GM12892 (cell line): ENCODE measurements around the gene CENPV.

Experiments used
- DNase-seq: peaks from one replicate; pipeline ENCODE4 v3.0.0; 2011; ENCODE audit not compliant: insufficient read length
- FAIRE-seq: peaks from 2 replicates; lab custom pipeline; 2011; peaks lifted over from hg19 to GRCh38; lab: Jason Lieb, UNC
- POLR2A ChIP-seq: IDR thresholded peaks from 2 replicates; pipeline ENCODE4 v1.6.1; 2011; ENCODE audit warnings: low read depth, low read length, control low read depth
- POLR2AphosphoS5 ChIP-seq: IDR thresholded peaks from 2 replicates; pipeline ENCODE4 v1.6.1; 2011; ENCODE audit warnings: low read depth, low read length, control low read depth
- TAF1 ChIP-seq: IDR thresholded peaks from 2 replicates; pipeline ENCODE4 v1.6.1; 2011; ENCODE audit warnings: low read depth, mild to moderate bottlenecking, control low read depth, low read length, borderline replicate concordance

CENPV gene

GRCh38 chr17:16352667-16353316, 477 bp downstream of the CENPV start:
- TF ChIP-seq TAF1 (no peak), POLR2AphosphoS5 (no peak), POLR2A (no peak)
- peak; percentile 33 for DNase-seq
- no peak for FAIRE-seq

- DNase-seq (peak; percentile 41), FAIRE-seq (peak; percentile 24)
- TF ChIP-seq POLR2A (no peak), POLR2AphosphoS5 (no peak), TAF1 (no peak)
Observed at GRCh38 chr17:16352303-16352666, 984 bp downstream of the CENPV start.

GRCh38 chr17:16351831-16352230, 1.4 kb downstream of the CENPV start:
- FAIRE-seq (no peak), DNase-seq (no peak)
- TF ChIP-seq POLR2A (no peak), POLR2AphosphoS5 (no peak), TAF1 (no peak)

- no peak for FAIRE-seq
- no peak for TF ChIP-seq TAF1
- TF ChIP-seq POLR2A, result no peak
- no peak for TF ChIP-seq POLR2AphosphoS5
- DNase-seq, result no peak
Observed at GRCh38 chr17:16349431-16349830, 3.8 kb downstream of the CENPV start.

GRCh38 chr17:16348586-16348985, 4.7 kb downstream of the CENPV start:
- FAIRE-seq (no peak), DNase-seq (no peak)
- no peak for TF ChIP-seq TAF1
- TF ChIP-seq POLR2AphosphoS5, result no peak
- TF ChIP-seq POLR2A, result no peak

GRCh38 chr17:16346721-16347271, 6.5 kb downstream of the CENPV start:
- DNase-seq, result no peak
- TF ChIP-seq POLR2AphosphoS5 (no peak), TAF1 (no peak), POLR2A (no peak)
- FAIRE-seq, result no peak

GRCh38 chr17:16345565-16345964, 7.7 kb downstream of the CENPV start:
- DNase-seq (no peak), FAIRE-seq (no peak)
- no peak for TF ChIP-seq TAF1
- no peak for TF ChIP-seq POLR2A

- no peak for FAIRE-seq
- no peak for TF ChIP-seq TAF1
- TF ChIP-seq POLR2A, result no peak
- TF ChIP-seq POLR2AphosphoS5, result no peak
- DNase-seq, result no peak
Observed at GRCh38 chr17:16343569-16343968, 9.7 kb downstream of the CENPV start.

- TF ChIP-seq TAF1, result no peak
- no peak for TF ChIP-seq POLR2A
- TF ChIP-seq POLR2AphosphoS5, result no peak
- FAIRE-seq (no peak), DNase-seq (no peak)
Observed at GRCh38 chr17:16342979-16343378, 10.3 kb downstream of the CENPV start.

GRCh38 chr17:16339959-16340358, 13.3 kb downstream of the CENPV start:
- FAIRE-seq, result no peak

GRCh38 chr17:16339402-16339801, 13.9 kb downstream of the CENPV start:
- TF ChIP-seq TAF1 (no peak), POLR2A (no peak), POLR2AphosphoS5 (no peak)
- FAIRE-seq, result no peak
- no peak for DNase-seq

More at GRCh38 chr17:16339959-16340358, 13.3 kb downstream of the CENPV start:
- DNase-seq, result no peak
- TF ChIP-seq POLR2A, result no peak
- no peak for TF ChIP-seq TAF1
- no peak for TF ChIP-seq POLR2AphosphoS5

GRCh38 chr17:16338391-16338790, 14.9 kb downstream of the CENPV start:
- FAIRE-seq (no peak), DNase-seq (no peak)
- no peak for TF ChIP-seq TAF1
- no peak for TF ChIP-seq POLR2A
- TF ChIP-seq POLR2AphosphoS5, result no peak
